ENCODE results near the gene EIF3K. TPM values are rescaled to one million over a fixed set of nuclear protein-coding genes. Genes with fewer than 3 reads are reported as not detected.
A peak's percentile ranks its signal among the peaks of the same experiment; 100 is the strongest.
"Not testable (repeated sequence)": the region's sequence is repeated elsewhere in the genome, so short reads cannot be mapped to it uniquely, and the experiment has no call there.

Gene EIF3K
- polyA plus RNA-seq, 6 donors from 2014 or later: 307 to 347 (median 330) TPM

DNA sequence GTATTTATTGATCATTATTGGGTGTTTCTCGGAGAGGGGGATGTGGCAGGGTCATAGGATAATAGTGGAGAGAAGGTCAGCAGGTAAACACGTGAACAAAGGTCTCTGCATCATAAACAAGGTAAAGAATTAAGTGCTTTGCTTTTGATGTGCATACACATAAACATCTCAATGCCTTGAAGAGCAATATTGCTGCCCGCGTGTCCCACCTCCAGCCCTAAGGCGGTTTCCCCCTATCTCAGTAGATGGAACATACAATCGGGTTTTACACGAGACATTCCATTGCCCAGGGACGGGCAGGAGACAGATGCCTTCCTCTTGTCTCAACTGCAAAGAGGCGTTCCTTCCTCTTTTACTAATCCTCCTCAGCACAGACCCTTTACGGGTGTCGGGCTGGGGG, 12.3 kb downstream of the EIF3K start:
- Mint-ChIP-seq H3K4me1 (peaks cover 12 to 16% (median 13%) of the 10 kb centered on the region in 3 donors), H3K36me3 (peaks cover 10 to 30% of the 10 kb centered on the region in 2 donors), H3K27ac (peak overlapping the region in 3 of 6 donors; percentile 14 to 59 (median 54))
- ATAC-seq (ENCODE audit: low read depth in 2 of 2); H3K9me3 Mint-ChIP-seq; H3K4me3 Mint-ChIP-seq; DNase-seq; H3K27me3 Mint-ChIP-seq: not testable (repeated sequence)

DNA sequence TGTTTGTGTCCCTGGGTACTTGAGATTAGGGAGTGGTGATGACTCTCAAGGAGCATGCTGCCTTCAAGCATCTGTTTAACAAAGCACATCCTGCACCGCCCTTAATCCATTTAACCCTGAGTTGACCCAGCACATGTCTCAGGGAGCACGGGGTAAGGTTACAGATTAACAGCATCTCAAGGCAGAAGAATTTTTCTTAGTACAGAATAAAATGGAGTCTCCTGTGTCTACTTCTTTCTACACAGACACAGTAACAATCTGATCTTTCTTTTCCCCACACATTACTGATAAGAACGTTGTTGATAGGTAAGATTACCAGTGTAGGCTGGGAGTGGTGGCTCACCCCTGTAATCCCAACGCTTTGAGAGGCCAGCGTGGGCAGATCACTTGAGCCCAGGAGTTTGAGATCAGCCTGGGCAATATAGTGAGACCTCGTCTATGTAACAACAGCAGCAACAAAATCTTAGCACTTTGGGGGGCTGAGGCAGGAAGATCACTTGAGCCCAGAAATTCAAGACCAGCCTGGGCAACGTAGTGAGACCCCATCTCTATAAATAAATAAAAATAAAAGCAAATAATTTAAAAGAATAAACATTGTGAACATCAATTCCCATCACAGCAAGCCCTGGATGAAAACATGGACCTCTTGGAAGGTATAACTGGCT, 13.0 kb downstream of the EIF3K start:
- peaks cover 9 to 23% of the 10 kb centered on the region in 2 donors for H3K36me3 Mint-ChIP-seq
- peaks cover 17 to 22% (median 17%) of the 10 kb centered on the region in 3 donors for H3K4me1 Mint-ChIP-seq
- DNase-seq; ATAC-seq (ENCODE audit: low read depth in 2 of 2); H3K4me3 Mint-ChIP-seq; H3K9me3 Mint-ChIP-seq; H3K27me3 Mint-ChIP-seq: not testable (repeated sequence)
- H3K27ac Mint-ChIP-seq: peak overlapping the region in 2 of 6 donors; percentile 77 to 83

DNA sequence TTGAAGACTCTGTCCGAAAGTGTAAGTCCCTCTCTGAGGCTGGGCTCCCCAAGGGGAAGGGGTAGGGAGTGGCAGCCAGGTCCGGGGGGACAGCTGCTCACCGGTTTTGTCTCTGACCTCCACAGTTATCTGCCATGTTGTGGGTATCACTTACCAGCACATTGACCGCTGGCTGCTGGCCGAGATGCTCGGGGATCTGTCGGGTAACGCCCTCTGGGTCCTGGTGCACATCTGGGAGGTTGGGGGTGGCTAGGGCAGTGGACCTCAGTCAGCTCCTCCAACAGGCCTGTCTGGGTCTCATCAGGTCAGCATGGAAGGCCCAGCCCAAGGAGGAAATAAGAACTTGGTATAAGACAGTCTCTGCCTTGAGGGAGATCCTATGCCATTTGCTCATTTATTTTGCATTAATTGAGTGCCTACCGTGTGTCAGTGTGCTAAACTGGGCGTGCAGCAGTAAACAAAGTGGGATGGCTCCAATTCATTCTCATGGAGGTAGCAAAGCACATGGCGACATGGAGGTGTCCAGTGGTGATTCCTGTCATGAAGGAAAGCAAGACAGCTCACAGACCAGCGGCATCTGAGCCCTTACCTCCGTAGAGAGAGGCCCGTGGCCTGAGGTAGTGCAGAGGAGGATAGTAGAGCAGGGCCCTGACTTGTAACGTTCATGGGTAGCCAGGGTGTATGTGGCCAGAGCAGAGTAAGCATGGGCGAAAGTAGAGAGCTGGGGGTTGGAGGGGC, 13.7 kb downstream of the EIF3K start:
- peaks cover 18 to 28% (median 23%) of the 10 kb centered on the region in 3 donors for H3K4me1 Mint-ChIP-seq
- peak overlapping the region in 1 of 8 donors; percentile 35 for H3K4me3 Mint-ChIP-seq
- no peaks in the 10 kb centered on the region for H3K27me3 Mint-ChIP-seq
- no peaks in the 10 kb centered on the region for H3K9me3 Mint-ChIP-seq
- ATAC-seq (ENCODE audit: low read depth in 2 of 2) (no peak), DNase-seq (no peak)
- peak overlapping the region in 1 of 6 donors; percentile 44 for H3K27ac Mint-ChIP-seq
- H3K36me3 Mint-ChIP-seq: peaks cover 9 to 19% of the 10 kb centered on the region in 2 donors

DNA sequence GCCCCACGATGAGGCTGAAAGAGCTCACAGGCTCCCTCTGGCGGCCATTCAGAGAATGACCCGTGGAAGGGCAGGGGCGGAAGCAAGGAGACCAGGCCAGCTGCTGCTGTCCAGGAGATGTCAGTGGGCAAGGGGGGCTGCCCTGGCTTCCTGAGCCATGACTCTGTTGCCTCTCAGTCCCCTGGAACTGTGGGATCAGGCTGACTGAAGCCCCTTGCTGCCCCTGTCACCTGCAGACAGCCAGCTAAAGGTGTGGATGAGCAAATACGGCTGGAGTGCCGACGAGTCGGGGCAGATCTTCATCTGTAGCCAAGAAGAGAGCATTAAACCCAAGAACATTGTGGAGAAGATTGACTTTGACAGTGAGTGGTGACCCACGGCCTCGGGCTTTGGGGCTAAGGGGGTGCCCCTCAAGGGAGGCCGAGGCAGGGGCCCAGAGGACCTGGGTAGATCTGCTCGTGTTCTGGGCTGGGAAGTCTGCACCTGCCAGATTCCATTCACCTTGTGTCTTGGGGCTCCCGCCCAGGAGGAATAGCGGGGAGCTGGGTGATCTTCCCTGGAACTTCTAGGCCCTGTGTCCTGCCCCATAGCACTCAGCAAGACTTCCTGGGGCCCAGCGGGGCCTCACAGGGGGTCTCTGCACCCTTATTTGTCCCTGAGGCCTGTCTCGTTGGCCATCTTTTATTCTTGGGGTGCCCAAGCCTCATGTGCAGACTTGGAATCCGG, 15.9 kb downstream of the EIF3K start:
- Mint-ChIP-seq H3K27ac (peak overlapping the region in 5 of 6 donors; percentile 25 to 88 (median 55)), H3K36me3 (peaks cover 8 to 9% of the 10 kb centered on the region in 2 donors), H3K4me3 (peak overlapping the region in 5 of 8 donors; percentile 16 to 79 (median 52)), H3K9me3 (no peaks in the 10 kb centered on the region), H3K27me3 (no peaks in the 10 kb centered on the region), H3K4me1 (peaks cover 17 to 26% (median 23%) of the 10 kb centered on the region in 3 donors)
- DNase-seq (peak; percentile 71), ATAC-seq (ENCODE audit: low read depth in 2 of 2) (peak; percentile 24 to 44)

DNA sequence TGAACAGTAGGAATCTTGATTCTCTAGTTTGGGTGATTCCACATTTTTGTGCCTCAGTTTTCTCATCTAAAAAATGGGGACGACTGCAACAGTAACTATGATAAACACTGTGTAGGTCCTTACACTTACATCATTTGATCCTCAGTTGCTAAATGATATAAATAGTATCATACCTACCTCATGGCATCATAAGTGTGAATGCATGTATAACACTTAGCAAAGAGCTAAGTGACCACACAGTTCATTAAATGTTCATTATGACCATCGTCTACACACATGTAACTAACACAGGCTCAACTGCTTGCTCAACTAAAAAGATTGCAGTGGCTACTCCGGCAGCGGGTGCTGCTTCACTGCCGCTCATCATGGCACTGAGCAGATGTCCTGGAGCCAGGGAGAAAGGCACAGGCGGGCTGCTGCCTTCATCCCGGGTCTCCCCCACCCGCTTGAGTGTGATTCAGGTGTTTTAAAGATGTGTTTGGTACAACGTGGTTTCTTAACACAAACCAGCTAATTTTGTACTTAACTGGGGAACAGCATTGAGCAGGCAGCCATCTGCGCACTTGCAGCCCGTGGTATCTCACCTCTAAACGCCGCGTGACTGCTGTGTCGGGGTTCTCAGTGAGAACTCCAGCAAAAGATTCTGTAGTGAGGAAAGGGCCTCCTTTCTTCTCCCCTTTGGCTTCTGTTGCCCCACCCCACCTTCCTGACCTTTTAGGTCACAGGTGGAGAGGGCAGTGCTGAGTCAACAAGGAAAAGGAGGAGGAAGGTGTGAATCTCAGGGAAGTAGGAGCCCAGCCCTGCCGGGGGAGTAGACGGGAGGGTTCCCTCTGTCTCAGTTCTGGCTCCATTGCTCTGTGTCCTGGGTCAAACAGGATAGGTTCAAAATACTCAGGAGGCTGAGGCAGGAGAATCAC, 16.8 kb downstream of the EIF3K start:
- peak overlapping the region in 1 of 8 donors; percentile 31 for H3K4me3 Mint-ChIP-seq
- H3K4me1 Mint-ChIP-seq: peaks cover 17 to 26% (median 23%) of the 10 kb centered on the region in 3 donors
- peaks cover 8 to 9% of the 10 kb centered on the region in 2 donors for H3K36me3 Mint-ChIP-seq
- H3K27me3 Mint-ChIP-seq: no peaks in the 10 kb centered on the region
- no peaks in the 10 kb centered on the region for H3K9me3 Mint-ChIP-seq
- DNase-seq: no peak
- no peak for ATAC-seq (ENCODE audit: low read depth in 2 of 2)
- H3K27ac Mint-ChIP-seq: peak overlapping the region in 2 of 6 donors; percentile 47 to 65

DNA sequence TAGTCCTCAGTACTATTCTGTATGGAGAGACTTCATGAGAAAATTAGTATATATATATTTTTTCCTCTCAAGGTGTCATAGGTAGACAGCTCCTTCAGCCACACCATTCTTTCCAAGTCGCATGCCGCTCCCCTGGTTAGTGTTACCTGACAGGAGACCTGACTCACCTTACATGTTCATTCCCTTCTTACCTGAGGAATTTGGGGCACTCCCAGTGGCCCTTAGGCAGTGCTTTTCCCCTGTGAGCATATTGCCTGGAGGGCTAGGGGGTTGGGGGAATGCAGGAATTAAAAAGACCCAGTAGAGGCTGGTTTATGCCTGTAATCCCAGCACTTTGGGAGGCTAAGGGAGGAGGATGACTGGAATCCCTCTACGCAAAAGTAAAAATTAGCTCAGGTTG, 19.5 kb downstream of the EIF3K start:
- H3K4me1 Mint-ChIP-seq: peaks cover 16 to 26% (median 23%) of the 10 kb centered on the region in 3 donors
- H3K4me3 Mint-ChIP-seq: no peak overlapping the region
- no peaks in the 10 kb centered on the region for H3K9me3 Mint-ChIP-seq
- H3K36me3 Mint-ChIP-seq: peaks cover 0 to 4% of the 10 kb centered on the region in 2 donors
- H3K27me3 Mint-ChIP-seq: no peaks in the 10 kb centered on the region
- no peak overlapping the region for H3K27ac Mint-ChIP-seq
- DNase-seq: no peak
- no peak for ATAC-seq (ENCODE audit: low read depth in 2 of 2)

DNA sequence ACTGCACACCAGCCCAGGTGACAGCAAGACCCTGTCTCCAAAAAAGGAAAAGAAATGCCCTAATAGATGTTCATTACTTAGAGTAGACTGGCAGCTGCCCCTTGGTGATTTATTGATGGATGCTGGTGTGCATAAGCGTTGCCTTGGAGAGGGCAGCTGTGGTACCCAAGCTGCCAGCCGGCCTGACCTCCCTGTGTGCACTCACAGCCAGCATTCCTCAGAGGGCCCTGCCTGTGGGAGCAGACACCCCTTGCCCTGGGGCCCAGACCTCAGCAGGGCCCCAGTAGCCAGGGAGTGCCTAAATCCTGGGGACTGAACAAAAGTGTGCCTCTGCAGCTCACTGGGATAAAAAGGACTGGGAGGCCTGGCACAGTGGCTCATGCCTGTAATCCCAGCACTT, 20.7 kb downstream of the EIF3K start:
- H3K27ac Mint-ChIP-seq: no peak overlapping the region
- no peaks in the 10 kb centered on the region for H3K9me3 Mint-ChIP-seq
- peaks cover 13 to 23% (median 18%) of the 10 kb centered on the region in 3 donors for H3K4me1 Mint-ChIP-seq
- H3K4me3 Mint-ChIP-seq: peak overlapping the region in 1 of 8 donors; percentile 22
- H3K36me3 Mint-ChIP-seq: peaks cover 0 to 4% of the 10 kb centered on the region in 2 donors
- ATAC-seq (ENCODE audit: low read depth in 2 of 2) (no peak), DNase-seq (no peak)
- no peaks in the 10 kb centered on the region for H3K27me3 Mint-ChIP-seq

DNA sequence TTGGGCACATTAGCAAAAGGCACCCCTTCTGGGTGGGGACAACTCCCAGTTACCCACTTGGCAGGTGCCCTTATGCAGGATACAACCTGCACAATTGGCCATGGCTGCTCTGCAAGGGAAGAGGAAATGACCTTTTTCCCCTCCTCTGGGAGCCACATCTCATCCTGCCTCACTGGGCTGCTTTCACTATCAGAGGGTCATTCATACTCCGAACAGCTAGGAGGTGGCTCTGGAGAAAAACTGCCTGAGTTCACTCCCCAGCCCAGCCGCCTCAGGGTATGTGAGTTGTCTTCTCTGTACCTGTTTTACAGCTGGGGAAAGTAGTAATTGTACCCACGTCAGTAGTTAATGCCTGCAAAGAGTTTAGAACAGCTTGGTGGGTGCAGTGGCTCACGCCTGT, 21.4 kb downstream of the EIF3K start:
- DNase-seq: no peak
- no peak overlapping the region for H3K4me3 Mint-ChIP-seq

DNA sequence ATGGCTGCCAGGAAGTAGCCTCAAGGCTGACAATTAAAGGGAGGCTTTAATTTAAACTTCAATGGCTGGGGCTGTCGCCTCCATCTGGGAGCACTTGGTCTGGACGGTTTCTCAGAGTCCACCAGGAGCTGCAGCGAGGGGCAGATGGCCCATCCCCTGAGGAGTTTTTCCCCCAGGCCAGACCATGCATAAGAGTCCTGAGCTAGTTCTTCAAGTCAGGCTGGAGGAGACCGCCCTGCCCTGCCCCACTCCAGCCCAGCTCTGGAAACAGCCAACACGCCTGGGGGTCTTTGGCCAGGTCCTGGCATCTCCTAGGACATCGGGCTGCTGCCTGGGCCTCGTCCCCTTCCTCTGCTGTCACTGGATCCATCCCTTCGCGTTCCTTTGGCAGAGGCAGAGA, 23.2 kb downstream of the EIF3K start:
- no peak for ATAC-seq (ENCODE audit: low read depth in 2 of 2)
- Mint-ChIP-seq H3K36me3 (no peaks in the 10 kb centered on the region), H3K27ac (peak overlapping the region in 1 of 6 donors; percentile 41), H3K27me3 (no peaks in the 10 kb centered on the region), H3K9me3 (no peaks in the 10 kb centered on the region), H3K4me3 (no peak overlapping the region), H3K4me1 (peaks cover 3 to 7% (median 5%) of the 10 kb centered on the region in 3 donors)
- DNase-seq: no peak

More for the DNA sequence above, 21.4 kb downstream of the EIF3K start:
- Mint-ChIP-seq H3K36me3 (peaks cover 0 to 4% of the 10 kb centered on the region in 2 donors), H3K4me1 (peaks cover 11 to 19% (median 15%) of the 10 kb centered on the region in 3 donors), H3K9me3 (no peaks in the 10 kb centered on the region), H3K27me3 (no peaks in the 10 kb centered on the region), H3K27ac (no peak overlapping the region)
- no peak for ATAC-seq (ENCODE audit: low read depth in 2 of 2)

DNA sequence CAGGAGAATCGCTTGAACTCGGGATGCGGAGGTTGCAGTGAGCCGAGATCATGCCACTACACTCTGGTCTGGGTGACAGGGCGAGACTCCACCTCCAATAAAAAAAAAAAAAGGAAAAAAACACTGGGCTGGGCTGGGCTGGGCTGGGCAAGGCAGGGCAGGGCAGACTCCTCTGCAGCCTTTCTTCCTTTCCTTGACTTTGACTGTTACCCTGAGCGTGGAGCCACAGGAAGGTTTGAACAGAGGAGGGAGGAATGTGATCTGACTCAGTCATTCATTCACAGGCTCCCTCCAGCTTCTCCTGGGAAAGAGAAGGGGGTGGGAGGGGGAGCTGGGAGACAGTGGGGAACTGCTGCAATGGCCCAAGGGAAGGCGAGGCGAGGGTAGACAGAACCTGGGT, 25.7 kb downstream of the EIF3K start:
- no peaks in the 10 kb centered on the region for H3K27me3 Mint-ChIP-seq
- no peak overlapping the region for H3K27ac Mint-ChIP-seq
- peaks cover 20 to 27% (median 24%) of the 10 kb centered on the region in 3 donors for H3K4me1 Mint-ChIP-seq
- DNase-seq (no peak), ATAC-seq (ENCODE audit: low read depth in 2 of 2) (no peak)
- no peaks in the 10 kb centered on the region for H3K36me3 Mint-ChIP-seq
- no peaks in the 10 kb centered on the region for H3K9me3 Mint-ChIP-seq
- peak overlapping the region in 2 of 8 donors; percentile 51 to 63 for H3K4me3 Mint-ChIP-seq

DNA sequence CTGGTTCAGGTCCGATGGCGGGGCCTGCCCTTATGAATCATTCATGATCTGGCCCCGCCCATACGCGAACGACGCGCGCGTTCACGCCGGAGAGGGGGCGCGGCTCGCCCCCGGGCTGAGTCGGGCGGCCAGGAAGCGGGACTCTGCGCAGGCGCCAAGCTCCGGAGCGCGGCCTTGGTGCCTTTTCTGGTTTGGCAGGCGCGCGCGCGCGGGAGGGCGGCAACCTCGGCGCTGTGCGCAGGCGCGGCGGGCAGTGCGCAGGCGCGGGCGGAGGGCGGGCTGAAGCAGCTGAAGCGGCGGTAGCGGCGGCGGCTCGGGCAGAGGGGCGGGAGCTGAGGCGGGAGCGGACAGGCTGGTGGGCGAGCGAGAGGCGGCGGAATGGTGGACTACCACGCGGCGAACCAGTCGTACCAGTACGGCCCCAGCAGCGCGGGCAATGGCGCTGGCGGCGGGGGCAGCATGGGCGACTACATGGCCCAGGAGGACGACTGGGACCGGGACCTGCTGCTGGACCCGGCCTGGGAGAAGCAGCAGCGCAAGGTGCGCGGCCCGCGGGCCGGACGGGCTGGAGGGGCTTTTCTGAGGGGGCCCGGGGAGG, 28.5 kb downstream of the EIF3K start, which contains the start of gene ACTN4:
Gene ACTN4 (plus strand): TSS at position 282 of the 598 bp plus-strand sequence. CDS start 97 bp downstream, at position 379.
- ATAC-seq (ENCODE audit: low read depth in 2 of 2) (peak; percentile 88 to 91), DNase-seq (peak; percentile 100)
- Mint-ChIP-seq H3K9me3 (no peaks in the 10 kb centered on the region), H3K4me1 (peaks cover 25 to 40% (median 38%) of the 10 kb centered on the region in 3 donors), H3K27ac (peak within 1 kb of the TSS; percentile 72 to 95 (median 86)), H3K27me3 (no peaks in the 10 kb centered on the region), H3K4me3 (peak within 1 kb of the TSS; percentile 87 to 99 (median 94)), H3K36me3 (no peaks in the 10 kb centered on the region)

Measured in naive B cell (primary cell).